HG02938 (cell line): Measurements from ENCODE around the gene NRF1.
A peak's percentile ranks its signal among the peaks of the same experiment; 100 is the strongest.
"Not testable (repeated sequence)": the region's sequence is repeated elsewhere in the genome, so short reads cannot be mapped to it uniquely, and the experiment has no call there.

Experiments
- ATAC-seq: cut with Tn5 transposase; IDR thresholded peaks from one replicate; pipeline ENCODE4 v1.9.1; 2021; ENCODE audit warnings: mild to moderate bottlenecking, moderate library complexity; ENCODE audit not compliant: unreplicated experiment

NRF1 gene

GRCh38 chr7:129644634-129645230 is 33.2 kb downstream of the NRF1 start:
- ATAC-seq: no peak

GRCh38 chr7:129646369-129647021 is 35.0 kb downstream of the NRF1 start:
- no peak for ATAC-seq

GRCh38 chr7:129649128-129649690 is 37.7 kb downstream of the NRF1 start:
- ATAC-seq: no peak

- ATAC-seq: no peak
These were observed 38.7 kb downstream of the NRF1 start for GRCh38 chr7:129650056-129650758.

DNA sequence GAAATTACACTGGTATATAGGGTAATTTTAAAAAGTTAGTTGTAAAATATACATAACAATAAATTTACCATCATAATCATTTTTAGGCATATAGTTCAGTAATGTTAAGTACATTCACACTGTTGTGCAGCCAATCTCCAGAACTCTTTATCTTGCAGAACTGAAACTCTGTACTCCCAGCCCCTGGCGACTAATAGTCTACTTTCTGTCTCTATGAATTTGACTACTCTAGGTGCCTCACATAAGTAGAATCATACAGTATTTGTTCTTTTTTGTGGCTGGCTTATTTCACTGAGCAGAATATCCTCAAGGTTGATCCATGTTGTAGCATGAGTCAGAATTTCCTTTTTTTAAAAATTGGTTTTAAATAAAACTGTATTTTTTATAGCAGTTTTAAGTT is 41.4 kb downstream of the NRF1 start:
- ATAC-seq: peak; percentile 75

DNA sequence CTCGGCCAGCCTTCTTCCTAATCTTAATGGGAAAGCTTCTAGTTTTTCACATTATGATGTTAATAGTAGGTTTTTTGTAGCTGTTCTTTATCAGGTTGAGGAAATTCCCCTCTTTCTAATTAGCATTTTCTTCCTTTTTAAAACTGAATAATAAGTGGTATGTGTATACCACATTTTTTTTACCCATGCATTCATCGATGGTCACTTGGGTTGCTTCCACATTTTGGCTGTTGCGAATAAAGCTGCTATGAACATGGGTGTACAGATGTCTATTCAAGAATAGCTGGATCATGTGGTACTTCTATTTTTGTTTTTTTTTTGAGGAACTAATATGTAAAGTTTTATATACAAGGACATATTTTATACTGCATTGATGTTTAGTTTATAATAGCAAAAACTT is 44.3 kb downstream of the NRF1 start:
- ATAC-seq: no peak

DNA sequence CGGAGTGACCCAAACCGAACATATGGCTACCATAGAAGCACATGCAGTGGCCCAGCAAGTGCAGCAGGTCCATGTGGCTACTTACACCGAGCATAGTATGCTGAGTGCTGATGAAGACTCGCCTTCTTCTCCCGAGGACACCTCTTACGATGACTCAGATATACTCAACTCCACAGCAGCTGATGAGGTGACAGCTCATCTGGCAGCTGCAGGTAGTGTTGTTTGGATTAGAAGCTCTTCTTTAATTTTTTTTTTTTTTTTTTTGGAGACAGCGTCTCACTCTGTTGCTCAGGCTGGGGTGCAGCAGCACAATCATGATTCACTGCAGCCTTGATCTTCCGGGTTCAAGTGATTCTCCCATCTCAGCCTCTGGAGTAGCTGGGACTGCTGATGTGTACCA is 45.8 kb downstream of the NRF1 start:
- ATAC-seq: no peak

- ATAC-seq: not testable (repeated sequence)
These were observed 48.4 kb downstream of the NRF1 start for GRCh38 chr7:129659907-129660306.

GRCh38 chr7:129661645-129662182 is 50.2 kb downstream of the NRF1 start:
- ATAC-seq: no peak

GRCh38 chr7:129663240-129663639 is 51.7 kb downstream of the NRF1 start:
- not testable (repeated sequence) for ATAC-seq

- ATAC-seq: no peak
These were observed 52.8 kb downstream of the NRF1 start for GRCh38 chr7:129664029-129665012.

GRCh38 chr7:129665013-129665401 is 53.5 kb downstream of the NRF1 start:
- no peak for ATAC-seq

DNA sequence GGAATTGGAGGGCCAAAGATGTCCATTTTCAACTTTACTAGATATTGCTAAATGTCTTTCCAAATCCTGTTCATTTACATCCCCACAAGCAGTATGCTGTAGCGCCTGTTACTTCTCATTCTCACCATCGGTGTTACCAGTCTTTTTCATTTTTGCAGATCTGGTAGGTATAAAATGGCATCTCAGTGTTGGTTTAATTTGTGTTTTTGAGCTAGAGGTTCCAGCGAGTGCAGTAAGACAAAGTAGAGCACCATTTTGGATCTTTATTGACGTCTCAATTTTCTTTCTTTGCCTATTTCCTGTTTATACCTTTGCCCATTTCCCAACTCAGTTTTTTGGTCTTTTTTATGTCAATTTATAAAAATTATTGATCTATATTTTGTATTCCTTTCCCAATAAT is 55.6 kb downstream of the NRF1 start:
- ATAC-seq: no peak

- no peak for ATAC-seq
These were observed 56.0 kb downstream of the NRF1 start for GRCh38 chr7:129667551-129667950.

DNA sequence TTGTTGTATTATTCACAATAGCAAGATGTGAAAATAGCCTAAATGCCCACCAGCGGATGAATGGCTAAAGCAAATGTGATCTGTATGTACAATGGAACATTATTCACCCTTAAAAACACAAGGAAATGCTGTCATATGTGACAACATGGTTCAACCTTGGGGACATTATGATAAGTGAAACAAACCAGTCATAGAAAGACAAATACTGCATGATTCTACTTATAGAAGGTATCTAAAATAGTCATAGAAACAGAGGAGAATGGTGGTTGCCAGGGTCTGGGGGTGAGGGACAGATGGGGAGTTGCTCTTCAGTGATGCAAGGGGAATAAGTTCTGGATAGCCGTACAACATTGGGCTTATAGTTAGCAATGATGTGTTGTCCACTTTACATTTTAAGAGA is 58.4 kb downstream of the NRF1 start:
- ATAC-seq: no peak

DNA sequence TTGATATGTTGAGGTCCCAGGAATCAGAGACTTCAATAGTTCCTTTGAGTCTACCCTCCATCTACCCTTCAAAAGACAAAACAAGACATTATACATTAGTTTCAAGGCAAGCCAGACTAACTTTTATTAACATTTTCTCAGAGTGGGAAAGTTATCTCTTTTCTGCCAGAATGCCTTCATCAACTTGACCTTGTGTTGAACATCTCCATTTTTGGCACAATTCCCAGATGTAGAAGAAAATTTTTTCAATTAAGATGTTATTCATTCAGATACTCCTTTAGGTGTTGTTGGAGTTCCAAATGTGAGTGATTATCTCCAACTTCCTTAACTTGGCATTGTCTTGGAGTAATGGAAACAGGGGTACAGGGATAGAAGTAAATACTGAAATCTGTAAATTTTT is 59.1 kb downstream of the NRF1 start:
- no peak for ATAC-seq

- ATAC-seq: no peak
These were observed 59.7 kb downstream of the NRF1 start for GRCh38 chr7:129671266-129671665.

GRCh38 chr7:129674475-129674874 is 63.0 kb downstream of the NRF1 start:
- not testable (repeated sequence) for ATAC-seq

GRCh38 chr7:129675521-129675920 is 64.0 kb downstream of the NRF1 start:
- ATAC-seq: no peak
